Neural cell (in vitro differentiated cells): ENCODE results near the gene SLC22A23. TPM values are rescaled to one million over a fixed set of nuclear protein-coding genes. Genes with fewer than 3 reads are reported as not detected.

Experiments used
- H2AFZ ChIP-seq: fragments of 200-600, 300-800 bp; sonication (generic), shearing (Covaris generic); 2 replicates; pipeline ENCODE4 v1.6.0; 2014; ENCODE audit warnings: low read depth, mild to moderate bottlenecking, antibody characterized with exemption, low read length, moderate library complexity
- H3F3A ChIP-seq: fragments of 200-600 bp; shearing (Covaris generic); 2 replicates; pipeline ENCODE4 v1.6.1; 2016; ENCODE audit warnings: mild to moderate bottlenecking, moderate library complexity, mixed read lengths, antibody characterized with exemption, low read length; ENCODE audit not compliant: insufficient read depth, poor library complexity, severe bottlenecking
- H3K27ac ChIP-seq: fragments of 200-600, 300-800 bp; sonication (generic), shearing (Covaris generic); 2 replicates; pipeline ENCODE4 v1.5.1; 2014; ENCODE audit warnings: mild to moderate bottlenecking, low read length, moderate library complexity
- H3K27me3 ChIP-seq: fragments of 300-800, 200-600 bp; sonication (generic), shearing (Covaris generic); 2 replicates; pipeline ENCODE4 v1.6.0; 2014; ENCODE audit warnings: mild to moderate bottlenecking, low read depth, low read length, moderate library complexity; ENCODE audit not compliant: insufficient read depth
- H3K36me3 ChIP-seq: fragments of 300-800, 200-600 bp; sonication (generic), shearing (Covaris generic); 2 replicates; pipeline ENCODE4 v1.5.1; 2014; ENCODE audit warnings: mild to moderate bottlenecking, antibody characterized with exemption, low read length, moderate library complexity; ENCODE audit not compliant: insufficient read depth
- H3K4me2 ChIP-seq: fragments of 300-800, 200-600 bp; sonication (generic), shearing (Covaris generic); 2 replicates; pipeline ENCODE4 v1.6.0; 2014; ENCODE audit warnings: mild to moderate bottlenecking, low read length
- H3K4me3 ChIP-seq: fragments of 300-800, 200-600 bp; sonication (generic), shearing (Covaris generic); 2 replicates; pipeline ENCODE4 v1.5.1; 2014; ENCODE audit warnings: mild to moderate bottlenecking, low read length, moderate library complexity
- H3K79me2 ChIP-seq: fragments of 200-600 bp; shearing (Covaris generic); replicated peaks from 2 replicates; pipeline ENCODE4 v1.6.0; 2014; ENCODE audit warnings: mild to moderate bottlenecking, low read length, moderate library complexity; ENCODE audit not compliant: insufficient read depth
- H3K9ac ChIP-seq: fragments of 300-800, 200-600 bp; sonication (generic), shearing (Covaris generic); 2 replicates; pipeline ENCODE4 v1.6.1; 2016; ENCODE audit warnings: mild to moderate bottlenecking, low read length, mixed read lengths
- H3K9me2 ChIP-seq: fragments of 200-600 bp; shearing (Covaris generic); 2 replicates; pipeline ENCODE4 v1.6.1; 2016; ENCODE audit warnings: mild to moderate bottlenecking, low read length, mixed read lengths; ENCODE audit not compliant: insufficient read depth
- H3K9me3 ChIP-seq: fragments of 200-600, 300-800 bp; sonication (generic), shearing (Covaris generic); 2 replicates; pipeline ENCODE4 v1.6.1; 2016; ENCODE audit warnings: mild to moderate bottlenecking, mixed run types, low read length, moderate library complexity, mixed read lengths
- H4K20me1 ChIP-seq: fragments of 200-600 bp; shearing (Covaris generic); 2 replicates; pipeline ENCODE4 v1.6.1; 2016; ENCODE audit warnings: mild to moderate bottlenecking, mixed run types; ENCODE audit not compliant: insufficient read depth
- EP300 ChIP-seq: fragments of 450-650 bp; conservative IDR thresholded peaks from 2 replicates; pipeline ENCODE4 v1.6.1; 2014; ENCODE audit warnings: antibody characterized with exemption, mild to moderate bottlenecking, moderate library complexity; ENCODE audit not compliant: poor library complexity, severe bottlenecking
- EZH2 ChIP-seq: fragments of 200-600, 300-800 bp; shearing (Covaris generic), sonication (generic); IDR thresholded peaks from 2 replicates; pipeline ENCODE4 v1.6.1; 2014; ENCODE audit warnings: antibody characterized with exemption, low read length, borderline replicate concordance, mild to moderate bottlenecking; ENCODE audit not compliant: insufficient read depth, poor library complexity, severe bottlenecking
- MXI1 ChIP-seq: fragments of 450-650 bp; conservative IDR thresholded peaks from 2 replicates; pipeline ENCODE4 v1.6.1; 2014; ENCODE audit warnings: antibody characterized with exemption, mild to moderate bottlenecking; ENCODE audit not compliant: poor library complexity, severe bottlenecking
- POLR2AphosphoS5 ChIP-seq: IDR thresholded peaks from 2 replicates; pipeline ENCODE4 v1.6.1; 2012
- RAD21 ChIP-seq: fragments of 450-650 bp; conservative IDR thresholded peaks from 2 replicates; pipeline ENCODE4 v1.6.1; 2014; ENCODE audit warnings: antibody characterized with exemption, mild to moderate bottlenecking, moderate library complexity
- SMC3 ChIP-seq: fragments of 450-650 bp; conservative IDR thresholded peaks from 2 replicates; pipeline ENCODE4 v1.6.1; 2014; ENCODE audit warnings: antibody characterized with exemption, mild to moderate bottlenecking, moderate library complexity; ENCODE audit not compliant: poor library complexity
- TAF1 ChIP-seq: IDR thresholded peaks from 2 replicates; pipeline ENCODE4 v1.6.1; 2012; ENCODE audit warnings: low read depth
- polyA plus RNA-seq: library from polyadenylated mRNA; depleted of rRNA; stranded (reverse); fragments of >200 nt; gene quantifications from 2 replicates; pipeline ENCODE4 v1.2.3, GENCODE V29; 2014
- TF ChIP-seq, protein P1 (sequence below): IDR thresholded peaks from 2 replicates; pipeline ENCODE4 v1.6.1; 2012; ENCODE audit warnings: borderline replicate concordance
- TF ChIP-seq, protein P2 (sequence below): fragments of 450-650 bp; IDR thresholded peaks from 2 replicates; pipeline ENCODE4 v1.5.1; 2014; ENCODE audit warnings: antibody characterized with exemption, mild to moderate bottlenecking, moderate library complexity; ENCODE audit not compliant: poor library complexity, severe bottlenecking

SLC22A23 gene
- polyA plus RNA-seq, 1 donor from 2014 or later: 8.8 TPM

DNA sequence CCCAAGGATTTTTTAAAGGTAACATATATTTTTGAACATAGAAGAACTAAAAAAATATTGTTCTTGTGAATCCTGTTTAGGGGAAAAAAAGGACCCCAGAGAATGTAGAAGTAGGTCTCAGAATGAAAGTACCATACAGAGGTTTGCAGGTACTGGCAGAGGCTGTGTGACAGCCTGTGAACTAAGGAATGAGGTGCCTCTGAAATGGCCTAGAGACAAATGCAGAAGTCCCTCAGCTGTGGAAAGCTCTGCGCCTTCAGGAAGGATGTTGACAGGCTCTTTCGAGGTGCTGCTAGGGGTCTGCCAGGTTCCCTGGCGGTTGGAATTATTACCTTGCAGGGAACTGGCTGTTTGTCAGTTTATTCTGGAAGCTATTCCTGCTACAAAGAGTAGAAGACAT, 220.8 kb downstream of the SLC22A23 start:
- peaks cover 68% of the 10 kb centered on the region for H3K79me2 ChIP-seq
- no peak overlapping the region for H3K4me3 ChIP-seq
- H3F3A ChIP-seq: peaks cover 11% of the 10 kb centered on the region
- H3K9ac ChIP-seq: no peak overlapping the region
- no peak overlapping the region for H2AFZ ChIP-seq
- TF ChIP-seq SMC3: no peak
- no peak for TF ChIP-seq RAD21
- no peak for TF ChIP-seq EZH2
- TF ChIP-seq POLR2AphosphoS5: no peak
- TF ChIP-seq TAF1: no peak
- TF ChIP-seq EP300: no peak
- TF ChIP-seq MXI1: no peak
- no peak overlapping the region for H3K4me2 ChIP-seq
- H3K9me2 ChIP-seq: no peaks in the 10 kb centered on the region
- H3K27me3 ChIP-seq: no peaks in the 10 kb centered on the region
- no peak overlapping the region for H3K27ac ChIP-seq
- H3K9me3 ChIP-seq: no peaks in the 10 kb centered on the region
- peaks cover 7% of the 10 kb centered on the region for H3K36me3 ChIP-seq
- no peaks in the 10 kb centered on the region for H4K20me1 ChIP-seq

DNA sequence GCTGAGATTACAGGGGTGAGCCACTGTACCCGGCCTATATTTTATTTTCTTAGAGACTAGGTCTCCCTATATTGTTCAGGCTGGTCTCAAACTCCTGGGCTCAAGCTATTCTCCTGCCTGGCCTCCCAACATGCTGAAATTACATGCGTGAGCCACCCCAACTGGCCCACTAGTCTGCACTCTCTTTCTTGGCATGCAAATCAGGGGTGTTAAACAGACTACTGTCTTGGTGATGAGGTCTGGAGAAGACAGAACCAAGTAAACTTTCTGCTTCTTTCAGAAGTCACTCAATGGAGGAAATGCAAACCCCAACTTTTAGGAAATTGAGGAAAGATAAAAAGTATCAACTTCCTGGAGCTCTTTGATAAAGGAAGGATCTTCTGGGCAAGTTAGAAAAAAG, 221.4 kb downstream of the SLC22A23 start:
- no peaks in the 10 kb centered on the region for H3K9me3 ChIP-seq
- no peak overlapping the region for H3K27ac ChIP-seq
- H3F3A ChIP-seq: peaks cover 12% of the 10 kb centered on the region
- TF ChIP-seq RAD21 (no peak), TAF1 (no peak), SMC3 (no peak), POLR2AphosphoS5 (no peak), EP300 (no peak)
- TF ChIP-seq, protein P1, sequence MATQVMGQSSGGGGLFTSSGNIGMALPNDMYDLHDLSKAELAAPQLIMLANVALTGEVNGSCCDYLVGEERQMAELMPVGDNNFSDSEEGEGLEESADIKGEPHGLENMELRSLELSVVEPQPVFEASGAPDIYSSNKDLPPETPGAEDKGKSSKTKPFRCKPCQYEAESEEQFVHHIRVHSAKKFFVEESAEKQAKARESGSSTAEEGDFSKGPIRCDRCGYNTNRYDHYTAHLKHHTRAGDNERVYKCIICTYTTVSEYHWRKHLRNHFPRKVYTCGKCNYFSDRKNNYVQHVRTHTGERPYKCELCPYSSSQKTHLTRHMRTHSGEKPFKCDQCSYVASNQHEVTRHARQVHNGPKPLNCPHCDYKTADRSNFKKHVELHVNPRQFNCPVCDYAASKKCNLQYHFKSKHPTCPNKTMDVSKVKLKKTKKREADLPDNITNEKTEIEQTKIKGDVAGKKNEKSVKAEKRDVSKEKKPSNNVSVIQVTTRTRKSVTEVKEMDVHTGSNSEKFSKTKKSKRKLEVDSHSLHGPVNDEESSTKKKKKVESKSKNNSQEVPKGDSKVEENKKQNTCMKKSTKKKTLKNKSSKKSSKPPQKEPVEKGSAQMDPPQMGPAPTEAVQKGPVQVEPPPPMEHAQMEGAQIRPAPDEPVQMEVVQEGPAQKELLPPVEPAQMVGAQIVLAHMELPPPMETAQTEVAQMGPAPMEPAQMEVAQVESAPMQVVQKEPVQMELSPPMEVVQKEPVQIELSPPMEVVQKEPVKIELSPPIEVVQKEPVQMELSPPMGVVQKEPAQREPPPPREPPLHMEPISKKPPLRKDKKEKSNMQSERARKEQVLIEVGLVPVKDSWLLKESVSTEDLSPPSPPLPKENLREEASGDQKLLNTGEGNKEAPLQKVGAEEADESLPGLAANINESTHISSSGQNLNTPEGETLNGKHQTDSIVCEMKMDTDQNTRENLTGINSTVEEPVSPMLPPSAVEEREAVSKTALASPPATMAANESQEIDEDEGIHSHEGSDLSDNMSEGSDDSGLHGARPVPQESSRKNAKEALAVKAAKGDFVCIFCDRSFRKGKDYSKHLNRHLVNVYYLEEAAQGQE: no peak
- TF ChIP-seq, protein P2, sequence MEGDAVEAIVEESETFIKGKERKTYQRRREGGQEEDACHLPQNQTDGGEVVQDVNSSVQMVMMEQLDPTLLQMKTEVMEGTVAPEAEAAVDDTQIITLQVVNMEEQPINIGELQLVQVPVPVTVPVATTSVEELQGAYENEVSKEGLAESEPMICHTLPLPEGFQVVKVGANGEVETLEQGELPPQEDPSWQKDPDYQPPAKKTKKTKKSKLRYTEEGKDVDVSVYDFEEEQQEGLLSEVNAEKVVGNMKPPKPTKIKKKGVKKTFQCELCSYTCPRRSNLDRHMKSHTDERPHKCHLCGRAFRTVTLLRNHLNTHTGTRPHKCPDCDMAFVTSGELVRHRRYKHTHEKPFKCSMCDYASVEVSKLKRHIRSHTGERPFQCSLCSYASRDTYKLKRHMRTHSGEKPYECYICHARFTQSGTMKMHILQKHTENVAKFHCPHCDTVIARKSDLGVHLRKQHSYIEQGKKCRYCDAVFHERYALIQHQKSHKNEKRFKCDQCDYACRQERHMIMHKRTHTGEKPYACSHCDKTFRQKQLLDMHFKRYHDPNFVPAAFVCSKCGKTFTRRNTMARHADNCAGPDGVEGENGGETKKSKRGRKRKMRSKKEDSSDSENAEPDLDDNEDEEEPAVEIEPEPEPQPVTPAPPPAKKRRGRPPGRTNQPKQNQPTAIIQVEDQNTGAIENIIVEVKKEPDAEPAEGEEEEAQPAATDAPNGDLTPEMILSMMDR: no peak
- H4K20me1 ChIP-seq: no peaks in the 10 kb centered on the region
- H3K79me2 ChIP-seq: peaks cover 71% of the 10 kb centered on the region
- H3K9me2 ChIP-seq: no peaks in the 10 kb centered on the region
- H3K27me3 ChIP-seq: no peaks in the 10 kb centered on the region
- H3K4me2 ChIP-seq: no peak overlapping the region
- no peak overlapping the region for H3K9ac ChIP-seq
- peaks cover 7% of the 10 kb centered on the region for H3K36me3 ChIP-seq
- no peak overlapping the region for H2AFZ ChIP-seq
- no peak overlapping the region for H3K4me3 ChIP-seq
